ENCODE measurements around the gene DDX20. TPM values are rescaled to one million over a fixed set of nuclear protein-coding genes. Genes with fewer than 3 reads are reported as not detected.

Gene DDX20
- total RNA-seq, 4 donors from 2014 or later = 16.0 to 25.0 (median 21.5) TPM

- Histone ChIP-seq H3K36me3 (no peaks in the 10 kb centered on the region), H3K4me3 (no peak overlapping the region), H3K9me3 (no peaks in the 10 kb centered on the region), H3K27me3 (no peaks in the 10 kb centered on the region), H3K27ac (no peak overlapping the region), H3K4me1 (no peaks in the 10 kb centered on the region)
- TF ChIP-seq POLR2AphosphoS5 (IDR thresholded peaks at IDR 0.05) (no peak), CTCF (IDR thresholded peaks at IDR 0.05) (no peak), EP300 (IDR thresholded peaks at IDR 0.05) (no peak), POLR2A (IDR thresholded peaks at IDR 0.05) (no peak)
- DNase-seq (ENCODE audit: low spot score in 2 of 2) = no peak
- WGBS = 96% methylated on average over 4 of the region's 4 CpGs
Observed at GRCh38 chr1:111812306-111812705, 56.6 kb downstream of the DDX20 start.

- TF ChIP-seq CTCF (IDR thresholded peaks at IDR 0.05) = no peak
- no peak for TF ChIP-seq POLR2A (IDR thresholded peaks at IDR 0.05)
- no peak for TF ChIP-seq POLR2AphosphoS5 (IDR thresholded peaks at IDR 0.05)
- no peak for TF ChIP-seq EP300 (IDR thresholded peaks at IDR 0.05)
- no peak overlapping the region for H3K4me3 ChIP-seq
- no peaks in the 10 kb centered on the region for H3K27me3 ChIP-seq
- no peaks in the 10 kb centered on the region for H3K36me3 ChIP-seq
- no peaks in the 10 kb centered on the region for H3K4me1 ChIP-seq
- no peak for DNase-seq (ENCODE audit: low spot score in 2 of 2)
- WGBS = 68% methylated on average over 12 of the region's 16 CpGs
- H3K9me3 ChIP-seq = no peaks in the 10 kb centered on the region
- H3K27ac ChIP-seq = no peak overlapping the region
Observed at GRCh38 chr1:111813440-111814304, 58.0 kb downstream of the DDX20 start.

- WGBS = 97% methylated on average over 9 of the region's 9 CpGs
- TF ChIP-seq POLR2A (IDR thresholded peaks at IDR 0.05) = no peak
- Histone ChIP-seq H3K27ac (no peak overlapping the region), H3K4me3 (no peak overlapping the region), H3K36me3 (no peaks in the 10 kb centered on the region), H3K27me3 (no peaks in the 10 kb centered on the region), H3K9me3 (no peaks in the 10 kb centered on the region), H3K4me1 (no peaks in the 10 kb centered on the region)
- no peak for DNase-seq (ENCODE audit: low spot score in 2 of 2)
Observed at GRCh38 chr1:111814305-111814628, 58.6 kb downstream of the DDX20 start.

DNA sequence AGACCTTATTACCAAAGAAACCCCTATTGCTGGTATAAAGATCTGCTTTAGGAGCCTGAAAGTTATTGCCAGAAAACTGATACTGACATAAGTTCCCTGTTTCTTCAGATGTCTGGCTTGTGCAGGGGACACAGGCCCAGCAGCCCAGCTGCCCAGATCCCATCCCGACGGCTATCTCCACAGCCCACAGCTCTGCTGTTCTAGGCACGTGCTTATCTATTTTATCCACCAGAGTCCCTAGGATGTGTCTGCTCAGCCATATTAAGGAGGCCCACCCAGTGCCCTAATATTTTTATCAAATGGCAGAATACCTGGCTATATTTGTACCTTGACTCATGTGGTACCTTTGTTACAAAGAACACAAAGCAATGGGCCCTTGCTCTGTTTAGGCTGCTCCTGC, 58.9 kb downstream of the DDX20 start:
- TF ChIP-seq CTCF (IDR thresholded peaks at IDR 0.05) = no peak
- TF ChIP-seq POLR2A (IDR thresholded peaks at IDR 0.05) = no peak
- TF ChIP-seq EP300 (IDR thresholded peaks at IDR 0.05) = no peak
- no peak for TF ChIP-seq POLR2AphosphoS5 (IDR thresholded peaks at IDR 0.05)
- DNase-seq (ENCODE audit: low spot score in 2 of 2) = no peak
- H3K9me3 ChIP-seq = no peaks in the 10 kb centered on the region
- 90% methylated on average over 2 of the region's 3 CpGs for WGBS
- no peak overlapping the region for H3K4me3 ChIP-seq
- H3K4me1 ChIP-seq = no peaks in the 10 kb centered on the region
- no peaks in the 10 kb centered on the region for H3K36me3 ChIP-seq
- no peaks in the 10 kb centered on the region for H3K27me3 ChIP-seq
- H3K27ac ChIP-seq = no peak overlapping the region

Other genes starting within 250 kb of the DDX20 start
- gene RAP1A, start 136.1 kb upstream of the DDX20 start, total RNA-seq = 10 to 100 TPM; 31.0 to 38.4 (median 35.3) TPM
- 1 to 10 TPM; 4.1 to 7.3 (median 5.2) TPM for gene INKA2, start 16.5 kb upstream of the DDX20 start, total RNA-seq
- gene KCND3, start 233.8 kb downstream of the DDX20 start, total RNA-seq = 10 to 100 TPM in 3 of 4 donors, 1 to 10 TPM in 1; 6.8 to 11.4 (median 10.2) TPM